ENCODE results near the gene GAS7. TPM values are rescaled to one million over a fixed set of nuclear protein-coding genes. Genes with fewer than 3 reads are reported as not detected.
"Not testable (repeated sequence)": the region's sequence is repeated elsewhere in the genome, so short reads cannot be mapped to it uniquely, and the experiment has no call there.

The GAS7 gene
- total and polyA plus RNA-seq, 10 of the 15 experiments (the other 5 are each of a cell fraction or from before 2014, with no cell fraction given) = 2.3 to 53.4 (median 24.0) TPM

- in situ Hi-C loops (cut with MboI); POLR2A ChIA-PET; H4K20me1 ChIP-seq (ENCODE audit: control insufficient read depth, insufficient read depth); H3K9me3 ChIP-seq (replicated peaks; ENCODE audit: control insufficient read depth, insufficient read depth, low read length); H3K4me2 ChIP-seq (ENCODE audit: control insufficient read depth, insufficient read depth); H3K4me3 ChIP-seq; SMC1A ChIA-PET (ENCODE audit: uncharacterized antibody, unreplicated experiment); CTCF ChIA-PET; H3K4me1 ChIP-seq (ENCODE audit: control insufficient read depth, insufficient read depth, low read length); DNase-seq (ENCODE audit: low read depth, low spot score); H3K79me2 ChIP-seq (ENCODE audit: control insufficient read depth, insufficient read depth, low read length); H3K27me3 ChIP-seq (replicated peaks in 1 of 2; ENCODE audit: control insufficient read depth in 2 of 2, insufficient read depth in 2 of 2, low read length in 1 of 2); H3K9ac ChIP-seq (ENCODE audit: control insufficient read depth, insufficient read depth, low read length); H2AFZ ChIP-seq (ENCODE audit: control insufficient read depth, low read depth, low read length); intact Hi-C loops (cut with micrococcal nuclease; ENCODE audit: unreplicated experiment); RAD21 ChIA-PET (ENCODE audit: unreplicated experiment); H3K27ac ChIP-seq (ENCODE audit: control insufficient read depth, insufficient read depth); ATAC-seq; BruUV-seq (replicated peaks); FAIRE-seq; H3K36me3 ChIP-seq (ENCODE audit: control insufficient read depth in 2 of 2, insufficient read depth in 2 of 2, low read length in 1 of 2): not testable (repeated sequence)
- 41% methylated on average over 8 of the region's 8 CpGs for WGBS (ENCODE audit: insufficient coverage, insufficient replicate concordance, low lambda C conversion rate, missing lambda C conversion rate)
These were observed 103.1 kb downstream of the GAS7 start for GRCh38 chr17:10095295-10095694.

- H3K27me3 ChIP-seq (replicated peaks in 1 of 2; ENCODE audit: control insufficient read depth in 2 of 2, insufficient read depth in 2 of 2, low read length in 1 of 2) = 0 out of 4 replicates have a peak, but pooled peaks cover 0 to 2% of the 10 kb centered on the region in 2 experiments
These were observed 103.6 kb downstream of the GAS7 start for GRCh38 chr17:10094797-10095196.

More at GRCh38 chr17:10094797-10095196, 103.6 kb downstream of the GAS7 start:
- DNase-seq (ENCODE audit: low read depth, low spot score) (no peak), ATAC-seq (no peak), FAIRE-seq (no peak)
- H3K4me3 ChIP-seq = no peak overlapping the region
- TF ChIP-seq EED (IDR thresholded peaks at IDR 0.05; ENCODE audit: low read depth) = no peak
- TF ChIP-seq MEF2B (IDR thresholded peaks at IDR 0.05; ENCODE audit: partially characterized antibody, poor library complexity, severe bottlenecking) = no peak
- TF ChIP-seq RFX5 (IDR thresholded peaks at IDR 0.05; ENCODE audit: low read depth, low read length) = no peak
- H3K9ac ChIP-seq (ENCODE audit: control insufficient read depth, insufficient read depth, low read length) = no peak overlapping the region
- ChIA-PET CTCF (no interaction called here), RAD21 (ENCODE audit: unreplicated experiment) (no interaction called here), SMC1A (ENCODE audit: uncharacterized antibody, unreplicated experiment) (no interaction called here), POLR2A (no interaction called here)
- H3K4me1 ChIP-seq (ENCODE audit: control insufficient read depth, insufficient read depth, low read length) = no peaks in the 10 kb centered on the region
- H4K20me1 ChIP-seq (ENCODE audit: control insufficient read depth, insufficient read depth) = no peaks in the 10 kb centered on the region
- H3K36me3 ChIP-seq (ENCODE audit: control insufficient read depth in 2 of 2, insufficient read depth in 2 of 2, low read length in 1 of 2) = no peaks in the 10 kb centered on the region
- WGBS (ENCODE audit: insufficient coverage, insufficient replicate concordance, low lambda C conversion rate, missing lambda C conversion rate) = 51% methylated on average over 8 of the region's 8 CpGs
- H2AFZ ChIP-seq (ENCODE audit: control insufficient read depth, low read depth, low read length) = no peak overlapping the region
- in situ Hi-C loops (cut with MboI) (no loop called here), intact Hi-C loops (cut with micrococcal nuclease; ENCODE audit: unreplicated experiment) (no loop called here)
- H3K79me2 ChIP-seq (ENCODE audit: control insufficient read depth, insufficient read depth, low read length) = no peaks in the 10 kb centered on the region
- H3K9me3 ChIP-seq (replicated peaks; ENCODE audit: control insufficient read depth, insufficient read depth, low read length) = no peaks in the 10 kb centered on the region; the same call in 2 of the 3 replicates
- no peak overlapping the region for H3K4me2 ChIP-seq (ENCODE audit: control insufficient read depth, insufficient read depth)
- BruUV-seq (replicated peaks) = no TSS peak
- no peak overlapping the region for H3K27ac ChIP-seq (ENCODE audit: control insufficient read depth, insufficient read depth)
